ENCODE results near the gene FBXL13. TPM values are rescaled to one million over a fixed set of nuclear protein-coding genes. Genes with fewer than 3 reads are reported as not detected.
"Not testable (repeated sequence)": the region's sequence is repeated elsewhere in the genome, so short reads cannot be mapped to it uniquely, and the experiment has no call there.

Gene FBXL13
- total and polyA plus RNA-seq, 2 experiments from 2014 or later, result 0.24 to 0.43 TPM

- H3K79me2 ChIP-seq (ENCODE audit: insufficient read depth), result no peaks in the 10 kb centered on the region
- no peak overlapping the region for H3K9ac ChIP-seq
- no peak overlapping the region for H2AFZ ChIP-seq
- H3K4me3 ChIP-seq, result no peak overlapping the region
- 30 to 34% methylated on average over 2 of the region's 2 CpGs for WGBS, 2 experiments (ENCODE audit: low coverage in 1 of 2, low lambda C conversion rate in 2 of 2, missing lambda C conversion rate in 2 of 2)
- H3K27me3 ChIP-seq (replicated peaks; ENCODE audit: insufficient read depth), result no peaks in the 10 kb centered on the region
- H3K9me3 ChIP-seq (ENCODE audit: low read depth), result no peaks in the 10 kb centered on the region
- in situ Hi-C loops (cut with MboI), result no loop called here
- H3K4me1 ChIP-seq (ENCODE audit: insufficient read depth), result no peaks in the 10 kb centered on the region
- H3K27ac ChIP-seq, result no peak overlapping the region
- no peaks in the 10 kb centered on the region for H3F3A ChIP-seq (ENCODE audit: insufficient read depth)
- TF ChIP-seq EZH2 (IDR thresholded peaks at IDR 0.05; ENCODE audit: insufficient read depth, poor library complexity, severe bottlenecking), result no peak
- TF ChIP-seq EZH2phosphoT487 (IDR thresholded peaks at IDR 0.05; ENCODE audit: insufficient read depth, low read depth), result no peak
- H4K20me1 ChIP-seq (ENCODE audit: insufficient read depth), result no peaks in the 10 kb centered on the region
- no peaks in the 10 kb centered on the region for H3K36me3 ChIP-seq (ENCODE audit: low read depth)
- no peak overlapping the region for H3K4me2 ChIP-seq (ENCODE audit: unreplicated experiment)
- H3K9me2 ChIP-seq (ENCODE audit: insufficient read depth), result no peaks in the 10 kb centered on the region
- DNase-seq, result no peak
Measured at GRCh38 chr7:103059471-103059870, 15.1 kb downstream of the FBXL13 start.

GRCh38 chr7:103058122-103058521, 16.5 kb downstream of the FBXL13 start:
- no peak overlapping the region for H2AFZ ChIP-seq
- in situ Hi-C loops (cut with MboI), result no loop called here
- no peaks in the 10 kb centered on the region for H3K9me3 ChIP-seq (ENCODE audit: low read depth)
- H3K36me3 ChIP-seq (ENCODE audit: low read depth), result no peaks in the 10 kb centered on the region
- H3F3A ChIP-seq (ENCODE audit: insufficient read depth), result no peaks in the 10 kb centered on the region
- no peak for DNase-seq
- no peaks in the 10 kb centered on the region for H3K4me1 ChIP-seq (ENCODE audit: insufficient read depth)
- no peak overlapping the region for H3K4me3 ChIP-seq
- no peaks in the 10 kb centered on the region for H3K27me3 ChIP-seq (replicated peaks; ENCODE audit: insufficient read depth)
- no peaks in the 10 kb centered on the region for H3K9me2 ChIP-seq (ENCODE audit: insufficient read depth)
- no peak overlapping the region for H3K4me2 ChIP-seq (ENCODE audit: unreplicated experiment)
- H3K79me2 ChIP-seq (ENCODE audit: insufficient read depth), result no peaks in the 10 kb centered on the region
- H3K27ac ChIP-seq, result no peak overlapping the region
- no peak for TF ChIP-seq EZH2phosphoT487 (IDR thresholded peaks at IDR 0.05; ENCODE audit: insufficient read depth, low read depth)
- TF ChIP-seq EZH2 (IDR thresholded peaks at IDR 0.05; ENCODE audit: insufficient read depth, poor library complexity, severe bottlenecking), result no peak
- H3K9ac ChIP-seq, result no peak overlapping the region
- no peaks in the 10 kb centered on the region for H4K20me1 ChIP-seq (ENCODE audit: insufficient read depth)

GRCh38 chr7:103056006-103056405, 18.6 kb downstream of the FBXL13 start:
- in situ Hi-C loops (cut with MboI); DNase-seq: not testable (repeated sequence)
- 85 to 97% methylated on average over 1 of the region's 1 CpG for WGBS, 2 experiments (ENCODE audit: low coverage in 1 of 2, low lambda C conversion rate in 2 of 2, missing lambda C conversion rate in 2 of 2)

GRCh38 chr7:103051519-103051918, 23.1 kb downstream of the FBXL13 start:
- 81 to 86% methylated on average over 6 of the region's 6 CpGs for WGBS, 2 experiments (ENCODE audit: low coverage in 1 of 2, low lambda C conversion rate in 2 of 2, missing lambda C conversion rate in 2 of 2)
- no peak for DNase-seq
- Histone ChIP-seq H3K9ac (no peak overlapping the region), H3K27me3 (replicated peaks; ENCODE audit: insufficient read depth) (no peaks in the 10 kb centered on the region), H3K79me2 (ENCODE audit: insufficient read depth) (no peaks in the 10 kb centered on the region), H3K36me3 (ENCODE audit: low read depth) (0 out of 2 replicates have a peak, but pooled peaks cover 4% of the 10 kb centered on the region), H3K4me3 (no peak overlapping the region), H3K27ac (no peak overlapping the region), H3F3A (ENCODE audit: insufficient read depth) (no peaks in the 10 kb centered on the region), H3K4me2 (ENCODE audit: unreplicated experiment) (no peak overlapping the region), H2AFZ (no peak overlapping the region), H4K20me1 (ENCODE audit: insufficient read depth) (no peaks in the 10 kb centered on the region), H3K9me2 (ENCODE audit: insufficient read depth) (no peaks in the 10 kb centered on the region; the same call in 1 of the 2 replicates), H3K4me1 (ENCODE audit: insufficient read depth) (no peaks in the 10 kb centered on the region), H3K9me3 (ENCODE audit: low read depth) (peaks cover 8% of the 10 kb centered on the region)
- in situ Hi-C loops (cut with MboI), result no loop called here
- TF ChIP-seq EZH2phosphoT487 (IDR thresholded peaks at IDR 0.05; ENCODE audit: insufficient read depth, low read depth) (no peak), EZH2 (IDR thresholded peaks at IDR 0.05; ENCODE audit: insufficient read depth, poor library complexity, severe bottlenecking) (no peak)

More at GRCh38 chr7:103056006-103056405, 18.6 kb downstream of the FBXL13 start:
- not testable (repeated sequence) for H3K27ac ChIP-seq; H3F3A ChIP-seq (ENCODE audit: insufficient read depth); H3K4me3 ChIP-seq; H3K79me2 ChIP-seq (ENCODE audit: insufficient read depth); H3K4me2 ChIP-seq (ENCODE audit: unreplicated experiment); H2AFZ ChIP-seq; H3K36me3 ChIP-seq (ENCODE audit: low read depth); H3K4me1 ChIP-seq (ENCODE audit: insufficient read depth); H3K9me2 ChIP-seq (ENCODE audit: insufficient read depth); H3K9ac ChIP-seq; H3K9me3 ChIP-seq (ENCODE audit: low read depth); H3K27me3 ChIP-seq (replicated peaks; ENCODE audit: insufficient read depth); H4K20me1 ChIP-seq (ENCODE audit: insufficient read depth)

DNA sequence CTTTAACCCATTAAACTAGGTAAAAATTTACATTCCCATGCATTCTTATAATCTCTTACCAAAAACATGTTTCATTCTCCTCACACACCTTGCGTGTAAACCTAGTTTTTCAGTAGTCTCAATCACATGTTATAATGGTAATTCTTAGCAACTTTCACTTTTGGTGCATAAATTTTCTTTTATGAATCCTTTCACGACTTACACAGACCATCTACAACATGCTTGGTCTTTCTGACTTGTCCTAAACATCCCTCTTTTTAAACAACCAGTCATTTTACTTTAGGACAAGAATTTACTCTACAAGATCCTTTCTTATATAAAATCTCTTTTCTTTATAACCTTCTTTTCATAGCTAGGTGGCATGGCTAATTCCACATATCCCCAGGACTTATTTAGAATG, 25.8 kb downstream of the FBXL13 start:
- no peaks in the 10 kb centered on the region for H3K4me1 ChIP-seq (ENCODE audit: insufficient read depth)
- no peaks in the 10 kb centered on the region for H4K20me1 ChIP-seq (ENCODE audit: insufficient read depth)
- H3F3A ChIP-seq (ENCODE audit: insufficient read depth), result no peaks in the 10 kb centered on the region
- no peaks in the 10 kb centered on the region; the same call in 1 of the 2 replicates for H3K9me2 ChIP-seq (ENCODE audit: insufficient read depth)
- H3K27ac ChIP-seq, result no peak overlapping the region
- TF ChIP-seq EZH2 (IDR thresholded peaks at IDR 0.05; ENCODE audit: insufficient read depth, poor library complexity, severe bottlenecking) (no peak), EZH2phosphoT487 (IDR thresholded peaks at IDR 0.05; ENCODE audit: insufficient read depth, low read depth) (no peak)
- no peak overlapping the region for H3K4me2 ChIP-seq (ENCODE audit: unreplicated experiment)
- in situ Hi-C loops (cut with MboI), result no loop called here
- WGBS, 2 experiments (ENCODE audit: low coverage in 1 of 2, low lambda C conversion rate in 2 of 2, missing lambda C conversion rate in 2 of 2), result 10 to 13% methylated on average over 2 of the region's 2 CpGs
- H2AFZ ChIP-seq, result no peak overlapping the region
- H3K9ac ChIP-seq, result no peak overlapping the region
- H3K36me3 ChIP-seq (ENCODE audit: low read depth), result 0 out of 2 replicates have a peak, but pooled peaks cover 4% of the 10 kb centered on the region
- H3K27me3 ChIP-seq (replicated peaks; ENCODE audit: insufficient read depth), result no peaks in the 10 kb centered on the region
- H3K4me3 ChIP-seq, result no peak overlapping the region
- no peaks in the 10 kb centered on the region for H3K79me2 ChIP-seq (ENCODE audit: insufficient read depth)
- peaks cover 8% of the 10 kb centered on the region for H3K9me3 ChIP-seq (ENCODE audit: low read depth)
- no peak for DNase-seq

- H3K4me3 ChIP-seq; in situ Hi-C loops (cut with MboI); H3K36me3 ChIP-seq (ENCODE audit: low read depth); H3K4me1 ChIP-seq (ENCODE audit: insufficient read depth); H3K27me3 ChIP-seq (replicated peaks; ENCODE audit: insufficient read depth); H2AFZ ChIP-seq; H3K9me2 ChIP-seq (ENCODE audit: insufficient read depth); H3K9ac ChIP-seq; H4K20me1 ChIP-seq (ENCODE audit: insufficient read depth); H3K9me3 ChIP-seq (ENCODE audit: low read depth); H3F3A ChIP-seq (ENCODE audit: insufficient read depth); H3K79me2 ChIP-seq (ENCODE audit: insufficient read depth); DNase-seq; H3K27ac ChIP-seq; H3K4me2 ChIP-seq (ENCODE audit: unreplicated experiment): not testable (repeated sequence)
- 61 to 64% methylated on average over 1 of the region's 1 CpG for WGBS, 2 experiments (ENCODE audit: low coverage in 1 of 2, low lambda C conversion rate in 2 of 2, missing lambda C conversion rate in 2 of 2)
Measured at GRCh38 chr7:103041815-103042214, 32.8 kb downstream of the FBXL13 start.

GRCh38 chr7:103037823-103038739, 36.5 kb downstream of the FBXL13 start:
- H3K27me3 ChIP-seq (replicated peaks; ENCODE audit: insufficient read depth); in situ Hi-C loops (cut with MboI); H3K27ac ChIP-seq; H3K9ac ChIP-seq; H3K79me2 ChIP-seq (ENCODE audit: insufficient read depth); H4K20me1 ChIP-seq (ENCODE audit: insufficient read depth); H3F3A ChIP-seq (ENCODE audit: insufficient read depth); H3K4me1 ChIP-seq (ENCODE audit: insufficient read depth); H3K9me3 ChIP-seq (ENCODE audit: low read depth); H3K36me3 ChIP-seq (ENCODE audit: low read depth); H3K9me2 ChIP-seq (ENCODE audit: insufficient read depth); H3K4me2 ChIP-seq (ENCODE audit: unreplicated experiment); H3K4me3 ChIP-seq; H2AFZ ChIP-seq; DNase-seq: not testable (repeated sequence)
- 82 to 86% methylated on average over 20 of the region's 20 CpGs for WGBS, 2 experiments (ENCODE audit: low coverage in 1 of 2, low lambda C conversion rate in 2 of 2, missing lambda C conversion rate in 2 of 2)

All from GM23248 (cell line).